Ishikawa (cell line): Measurements from ENCODE around the gene KRT79.

Source experiments
- CEBPB ChIP-seq: IDR thresholded peaks from 2 replicates; pipeline ENCODE4 v1.6.1; 2012
- CREB1 ChIP-seq: IDR thresholded peaks from 2 replicates; pipeline ENCODE4 v1.6.1; 2012; ENCODE audit warnings: low read depth
- EGR1 ChIP-seq: IDR thresholded peaks from 2 replicates; pipeline ENCODE4 v1.6.1; 2012
- EP300 ChIP-seq: IDR thresholded peaks from 2 replicates; pipeline ENCODE4 v1.6.1; 2012; ENCODE audit warnings: borderline replicate concordance
- FOXM1 ChIP-seq: IDR thresholded peaks from 2 replicates; pipeline ENCODE4 v1.6.1; 2012; ENCODE audit warnings: low read depth, borderline replicate concordance
- MAX ChIP-seq: IDR thresholded peaks from 2 replicates; pipeline ENCODE4 v1.6.1; 2012
- NFIC ChIP-seq: IDR thresholded peaks from 2 replicates; pipeline ENCODE4 v1.6.1; 2012
- RAD21 ChIP-seq: IDR thresholded peaks from 2 replicates; pipeline ENCODE4 v1.6.1; 2012; ENCODE audit warnings: low read depth
- TAF1 ChIP-seq: IDR thresholded peaks from 2 replicates; pipeline ENCODE4 v1.6.1; 2012; ENCODE audit warnings: low read depth, mild to moderate bottlenecking
- TCF12 ChIP-seq: IDR thresholded peaks from 2 replicates; pipeline ENCODE4 v1.6.1; 2012; ENCODE audit warnings: low read depth
- TEAD4 ChIP-seq: IDR thresholded peaks from 2 replicates; pipeline ENCODE4 v1.6.1; 2012
- YY1 ChIP-seq: IDR thresholded peaks from 2 replicates; pipeline ENCODE4 v1.6.1; 2012; ENCODE audit warnings: low read depth
- ZBTB7A ChIP-seq: IDR thresholded peaks from 2 replicates; pipeline ENCODE4 v1.6.1; 2012; ENCODE audit warnings: low read depth
- TF ChIP-seq, protein P1 (sequence below): IDR thresholded peaks from 2 replicates; pipeline ENCODE4 v1.6.1; 2012
- TF ChIP-seq, protein P2 (sequence below): IDR thresholded peaks from 2 replicates; pipeline ENCODE4 v1.6.1; 2012; ENCODE audit warnings: low read depth, mild to moderate bottlenecking

KRT79 gene

DNA sequence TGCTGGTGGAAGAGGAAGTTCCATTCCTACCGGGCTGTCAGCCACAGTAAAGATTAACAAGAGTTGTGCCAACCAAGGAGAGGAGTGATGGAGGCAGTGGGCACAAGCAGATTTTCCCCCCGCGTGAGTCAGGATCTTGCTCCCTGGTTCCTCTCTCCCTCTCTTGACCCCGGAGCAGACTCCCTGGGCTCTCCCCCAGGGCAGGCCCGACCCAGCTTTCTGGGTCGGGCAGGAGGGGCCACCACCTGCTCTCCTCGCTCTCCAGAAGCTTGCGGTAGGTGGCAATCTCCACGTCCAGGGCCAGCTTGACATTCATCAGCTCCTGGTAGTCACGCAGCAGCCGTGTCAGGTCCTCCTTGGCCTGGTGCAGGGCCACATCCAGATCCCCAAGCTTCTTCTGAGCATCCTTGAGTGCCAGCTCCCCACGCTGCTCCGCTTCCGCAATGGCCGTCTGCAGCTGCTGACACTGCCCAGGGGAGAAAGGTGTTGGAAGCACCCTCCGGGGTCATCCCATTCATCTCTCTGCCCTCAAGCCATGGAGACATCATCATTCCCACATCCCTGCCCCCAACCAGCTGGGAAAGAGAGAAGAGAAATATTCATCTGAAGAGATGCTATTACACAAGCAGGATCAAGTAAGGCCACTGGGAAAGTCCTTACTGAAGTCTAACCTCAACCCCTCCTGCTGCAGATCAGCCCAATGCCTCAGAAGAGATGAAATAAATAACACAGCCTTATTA, 11.2 kb downstream of the KRT79 start:
- TF ChIP-seq, protein P1, sequence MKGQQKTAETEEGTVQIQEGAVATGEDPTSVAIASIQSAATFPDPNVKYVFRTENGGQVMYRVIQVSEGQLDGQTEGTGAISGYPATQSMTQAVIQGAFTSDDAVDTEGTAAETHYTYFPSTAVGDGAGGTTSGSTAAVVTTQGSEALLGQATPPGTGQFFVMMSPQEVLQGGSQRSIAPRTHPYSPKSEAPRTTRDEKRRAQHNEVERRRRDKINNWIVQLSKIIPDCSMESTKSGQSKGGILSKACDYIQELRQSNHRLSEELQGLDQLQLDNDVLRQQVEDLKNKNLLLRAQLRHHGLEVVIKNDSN = no peak
- no peak for TF ChIP-seq EP300
- TF ChIP-seq TEAD4 = no peak
- no peak for TF ChIP-seq EGR1
- TF ChIP-seq MAX = no peak
- TF ChIP-seq ZBTB7A = no peak
- TF ChIP-seq TCF12 = no peak
- TF ChIP-seq TAF1 = no peak
- TF ChIP-seq FOXM1 = no peak
- TF ChIP-seq CEBPB = no peak
- no peak for TF ChIP-seq NFIC

GRCh38 chr12:52821826-52822660, 12.1 kb downstream of the KRT79 start:
- no peak for TF ChIP-seq CEBPB
- TF ChIP-seq ZBTB7A = no peak
- no peak for TF ChIP-seq TEAD4
- TF ChIP-seq RAD21 = no peak
- TF ChIP-seq MAX = no peak
- TF ChIP-seq NFIC = no peak
- TF ChIP-seq, protein P1 = no peak
- TF ChIP-seq, protein P2, sequence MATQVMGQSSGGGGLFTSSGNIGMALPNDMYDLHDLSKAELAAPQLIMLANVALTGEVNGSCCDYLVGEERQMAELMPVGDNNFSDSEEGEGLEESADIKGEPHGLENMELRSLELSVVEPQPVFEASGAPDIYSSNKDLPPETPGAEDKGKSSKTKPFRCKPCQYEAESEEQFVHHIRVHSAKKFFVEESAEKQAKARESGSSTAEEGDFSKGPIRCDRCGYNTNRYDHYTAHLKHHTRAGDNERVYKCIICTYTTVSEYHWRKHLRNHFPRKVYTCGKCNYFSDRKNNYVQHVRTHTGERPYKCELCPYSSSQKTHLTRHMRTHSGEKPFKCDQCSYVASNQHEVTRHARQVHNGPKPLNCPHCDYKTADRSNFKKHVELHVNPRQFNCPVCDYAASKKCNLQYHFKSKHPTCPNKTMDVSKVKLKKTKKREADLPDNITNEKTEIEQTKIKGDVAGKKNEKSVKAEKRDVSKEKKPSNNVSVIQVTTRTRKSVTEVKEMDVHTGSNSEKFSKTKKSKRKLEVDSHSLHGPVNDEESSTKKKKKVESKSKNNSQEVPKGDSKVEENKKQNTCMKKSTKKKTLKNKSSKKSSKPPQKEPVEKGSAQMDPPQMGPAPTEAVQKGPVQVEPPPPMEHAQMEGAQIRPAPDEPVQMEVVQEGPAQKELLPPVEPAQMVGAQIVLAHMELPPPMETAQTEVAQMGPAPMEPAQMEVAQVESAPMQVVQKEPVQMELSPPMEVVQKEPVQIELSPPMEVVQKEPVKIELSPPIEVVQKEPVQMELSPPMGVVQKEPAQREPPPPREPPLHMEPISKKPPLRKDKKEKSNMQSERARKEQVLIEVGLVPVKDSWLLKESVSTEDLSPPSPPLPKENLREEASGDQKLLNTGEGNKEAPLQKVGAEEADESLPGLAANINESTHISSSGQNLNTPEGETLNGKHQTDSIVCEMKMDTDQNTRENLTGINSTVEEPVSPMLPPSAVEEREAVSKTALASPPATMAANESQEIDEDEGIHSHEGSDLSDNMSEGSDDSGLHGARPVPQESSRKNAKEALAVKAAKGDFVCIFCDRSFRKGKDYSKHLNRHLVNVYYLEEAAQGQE = no peak
- TF ChIP-seq EP300 = no peak
- no peak for TF ChIP-seq TAF1
- no peak for TF ChIP-seq CREB1
- no peak for TF ChIP-seq TCF12

- TF ChIP-seq CEBPB (no peak), ZBTB7A (no peak), FOXM1 (no peak), NFIC (no peak), RAD21 (no peak), TCF12 (no peak), EGR1 (no peak), CREB1 (no peak)
- TF ChIP-seq, protein P1 = no peak
- TF ChIP-seq, protein P2 = no peak
Observed at GRCh38 chr12:52821071-52821730, 12.9 kb downstream of the KRT79 start.

DNA sequence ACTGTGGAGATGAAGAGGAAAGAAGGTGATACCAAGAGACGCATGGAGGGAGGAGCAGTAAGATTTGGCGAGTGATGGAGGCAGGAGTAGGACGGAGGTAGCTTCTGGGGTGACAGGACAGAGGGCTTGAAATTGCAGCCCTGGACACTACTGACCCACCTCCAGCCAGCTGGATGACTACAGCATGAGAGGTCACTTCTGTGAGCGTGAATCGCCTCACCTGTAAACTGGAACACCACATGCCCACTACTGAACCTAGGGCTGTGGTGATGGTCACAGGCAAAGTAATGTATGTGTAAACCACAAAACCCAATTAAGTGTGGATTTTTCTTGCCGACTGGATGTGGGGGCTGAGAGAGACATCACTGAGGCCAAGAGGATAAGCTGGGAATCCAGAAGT, 13.6 kb downstream of the KRT79 start:
- TF ChIP-seq TEAD4 = no peak
- TF ChIP-seq, protein P1 = no peak
- no peak for TF ChIP-seq YY1
- no peak for TF ChIP-seq CEBPB
- TF ChIP-seq, protein P2 = no peak
- no peak for TF ChIP-seq TAF1
- no peak for TF ChIP-seq EP300
- no peak for TF ChIP-seq RAD21
- no peak for TF ChIP-seq EGR1
- no peak for TF ChIP-seq CREB1
- no peak for TF ChIP-seq FOXM1
- no peak for TF ChIP-seq NFIC
- TF ChIP-seq ZBTB7A = no peak
- TF ChIP-seq TCF12 = no peak
- TF ChIP-seq MAX = no peak
